GM12892 (cell line): ENCODE data around the gene SARNP.

Source experiments
- POLR2A ChIP-seq: IDR thresholded peaks from 2 replicates; pipeline ENCODE4 v1.6.1; 2011; ENCODE audit warnings: low read depth, low read length, control low read depth
- POLR2AphosphoS5 ChIP-seq: IDR thresholded peaks from 2 replicates; pipeline ENCODE4 v1.6.1; 2011; ENCODE audit warnings: low read depth, low read length, control low read depth
- TAF1 ChIP-seq: IDR thresholded peaks from 2 replicates; pipeline ENCODE4 v1.6.1; 2011; ENCODE audit warnings: low read depth, mild to moderate bottlenecking, control low read depth, low read length, borderline replicate concordance

- TF ChIP-seq POLR2A (no peak), POLR2AphosphoS5 (no peak), TAF1 (no peak)
These were observed 22.0 kb upstream of the SARNP start for GRCh38 chr12:55839345-55840140.
